Mesenchymal stem cell (in vitro differentiated cells and primary cell): ENCODE results near the gene PRPF40B.

Source experiments
- DNase-seq: peaks from one replicate; pipeline ENCODE4 v3.0.0-alpha.2; 2013
- H2AFZ ChIP-seq: one replicate; pipeline ENCODE4 v1.6.1; 2013; ENCODE audit warnings: low read depth, mild to moderate bottlenecking, control low read depth, inconsistent platforms, low read length, moderate library complexity
- H2AK5ac ChIP-seq: 2 replicates; pipeline ENCODE4 v1.6.1; 2013; ENCODE audit warnings: low read length, moderate library complexity, mild to moderate bottlenecking, inconsistent platforms; ENCODE audit not compliant: severe bottlenecking
- H2BK120ac ChIP-seq: one replicate; pipeline ENCODE4 v1.6.1; 2013; ENCODE audit warnings: low read depth, mild to moderate bottlenecking, inconsistent platforms, low read length, moderate library complexity
- H2BK12ac ChIP-seq, 2 experiments: one replicate each; pipeline ENCODE4 v1.6.1; 2013; ENCODE audit warnings: inconsistent platforms in 2 of 2, low read length in 2 of 2, mild to moderate bottlenecking in 2 of 2, moderate library complexity in 2 of 2, control low read depth in 1 of 2
- H2BK15ac ChIP-seq: one replicate; pipeline ENCODE4 v1.6.1; 2013; ENCODE audit warnings: mild to moderate bottlenecking, low read depth, inconsistent platforms; ENCODE audit not compliant: poor library complexity, severe bottlenecking
- H2BK5ac ChIP-seq: 2 replicates; pipeline ENCODE4 v1.6.1; 2013; ENCODE audit warnings: low read depth, mild to moderate bottlenecking, low read length, control low read depth, inconsistent platforms; ENCODE audit not compliant: poor library complexity, severe bottlenecking
- H3K14ac ChIP-seq, 2 experiments: one replicate each; pipeline ENCODE4 v1.6.1; 2013; ENCODE audit warnings: inconsistent platforms in 2 of 2, low read length in 2 of 2, control low read depth in 1 of 2, mild to moderate bottlenecking in 1 of 2, moderate library complexity in 1 of 2
- H3K18ac ChIP-seq, 2 experiments: one replicate each; pipeline ENCODE4 v1.6.1; 2013; ENCODE audit warnings: inconsistent platforms in 2 of 2, low read length in 2 of 2, control low read depth in 1 of 2, low read depth in 1 of 2, mild to moderate bottlenecking in 1 of 2
- H3K23ac ChIP-seq, 2 experiments: one replicate each; pipeline ENCODE4 v1.6.1; 2013; ENCODE audit warnings: inconsistent platforms in 2 of 2, low read length in 2 of 2, mild to moderate bottlenecking in 2 of 2, moderate library complexity in 2 of 2, control low read depth in 1 of 2
- H3K27ac ChIP-seq: 2 replicates; pipeline ENCODE4 v1.5.1; 2013; ENCODE audit warnings: mild to moderate bottlenecking, moderate library complexity, low read length, control low read depth, inconsistent platforms; ENCODE audit not compliant: poor library complexity, severe bottlenecking
- H3K27me3 ChIP-seq, 2 experiments: 2 replicates each; pipeline versions ENCODE4 v1.6.1 to v1.7.0; 2013; ENCODE audit warnings: low read length in 2 of 2, mild to moderate bottlenecking in 2 of 2, moderate library complexity in 2 of 2, control low read depth in 1 of 2, inconsistent platforms in 1 of 2; ENCODE audit not compliant: control insufficient read depth in 1 of 2, insufficient read depth in 1 of 2
- H3K36me3 ChIP-seq, 2 experiments: 2 replicates each; pipeline versions ENCODE4 v1.6.1 to v1.7.0; 2013; ENCODE audit warnings: low read length in 2 of 2, control low read depth in 1 of 2, inconsistent platforms in 1 of 2, low read depth in 1 of 2, mild to moderate bottlenecking in 1 of 2; ENCODE audit not compliant: insufficient read depth in 2 of 2, control insufficient read depth in 1 of 2
- H3K4ac ChIP-seq, 2 experiments: one replicate each; pipeline ENCODE4 v1.6.1; 2013; ENCODE audit warnings: inconsistent platforms in 2 of 2, low read length in 2 of 2, mild to moderate bottlenecking in 2 of 2, moderate library complexity in 2 of 2, control low read depth in 1 of 2, low read depth in 1 of 2
- H3K4me1 ChIP-seq: 2 replicates; pipeline ENCODE4 v1.6.1; 2013; ENCODE audit warnings: low read depth, low read length, control low read depth; ENCODE audit not compliant: control insufficient read depth, insufficient read depth
- H3K4me2 ChIP-seq: 2 replicates; pipeline ENCODE4 v1.6.1; 2013; ENCODE audit warnings: low read length, mild to moderate bottlenecking, inconsistent platforms; ENCODE audit not compliant: poor library complexity, severe bottlenecking
- H3K4me3 ChIP-seq, 2 experiments: 2 replicates each; pipeline versions ENCODE4 v1.5.1 to v1.7.0; 2013; ENCODE audit warnings: low read length in 2 of 2, mild to moderate bottlenecking in 2 of 2, control low read depth in 1 of 2, low read depth in 1 of 2; ENCODE audit not compliant: insufficient read depth in 1 of 2
- H3K79me1 ChIP-seq: replicated peaks from 2 replicates; pipeline ENCODE4 v1.6.1; 2013; ENCODE audit warnings: mild to moderate bottlenecking, control low read depth, low read length, inconsistent platforms; ENCODE audit not compliant: poor library complexity, severe bottlenecking
- H3K9ac ChIP-seq: 2 replicates; pipeline ENCODE4 v1.7.0; 2013; ENCODE audit warnings: mild to moderate bottlenecking, low read length, moderate library complexity
- H3K9me3 ChIP-seq: 2 replicates; pipeline ENCODE4 v1.7.0; 2013; ENCODE audit warnings: mild to moderate bottlenecking, low read length; ENCODE audit not compliant: control insufficient read depth
- H4K8ac ChIP-seq: one replicate; pipeline ENCODE4 v1.6.1; 2013; ENCODE audit warnings: inconsistent platforms, mild to moderate bottlenecking, low read length, moderate library complexity
- H4K91ac ChIP-seq: one replicate; pipeline ENCODE4 v1.6.1; 2013; ENCODE audit warnings: mild to moderate bottlenecking, low read length, inconsistent platforms
- WGBS: methylation state at CpG from one replicate; pipeline ENCODE4 v1.1.7; 2013; ENCODE audit warnings: mixed read lengths; 5-methylcytosine and 5-hydroxymethylcytosine counted together

Gene PRPF40B

GRCh38 chr12:49666176-49666575 lies 42.8 kb downstream of the PRPF40B start:
- H2AFZ ChIP-seq = no peak overlapping the region
- no peak overlapping the region for H4K8ac ChIP-seq
- no peak overlapping the region for H2BK12ac ChIP-seq
- H3K9me3 ChIP-seq = no peaks in the 10 kb centered on the region
- no peak overlapping the region for H2BK15ac ChIP-seq
- H3K4me3 ChIP-seq = no peak overlapping the region
- H3K36me3 ChIP-seq = peaks cover 7 to 12% of the 10 kb centered on the region in 2 experiments
- H3K27ac ChIP-seq = no peak overlapping the region
- WGBS = 98% methylated on average over 4 of the region's 4 CpGs
- H3K18ac ChIP-seq = no peak overlapping the region
- H3K27me3 ChIP-seq = no peaks in the 10 kb centered on the region
- DNase-seq = no peak
- no peak overlapping the region for H2AK5ac ChIP-seq
- H3K14ac ChIP-seq = no peak overlapping the region
- H3K23ac ChIP-seq = no peak overlapping the region
- no peak overlapping the region for H3K4ac ChIP-seq
- no peak overlapping the region for H2BK5ac ChIP-seq
- H3K79me1 ChIP-seq = peaks cover 42% of the 10 kb centered on the region
- H3K4me2 ChIP-seq = no peak overlapping the region
- H2BK120ac ChIP-seq = no peak overlapping the region
- H3K9ac ChIP-seq = no peak overlapping the region
- no peak overlapping the region for H4K91ac ChIP-seq
- H3K4me1 ChIP-seq = peaks cover 19% of the 10 kb centered on the region

DNA sequence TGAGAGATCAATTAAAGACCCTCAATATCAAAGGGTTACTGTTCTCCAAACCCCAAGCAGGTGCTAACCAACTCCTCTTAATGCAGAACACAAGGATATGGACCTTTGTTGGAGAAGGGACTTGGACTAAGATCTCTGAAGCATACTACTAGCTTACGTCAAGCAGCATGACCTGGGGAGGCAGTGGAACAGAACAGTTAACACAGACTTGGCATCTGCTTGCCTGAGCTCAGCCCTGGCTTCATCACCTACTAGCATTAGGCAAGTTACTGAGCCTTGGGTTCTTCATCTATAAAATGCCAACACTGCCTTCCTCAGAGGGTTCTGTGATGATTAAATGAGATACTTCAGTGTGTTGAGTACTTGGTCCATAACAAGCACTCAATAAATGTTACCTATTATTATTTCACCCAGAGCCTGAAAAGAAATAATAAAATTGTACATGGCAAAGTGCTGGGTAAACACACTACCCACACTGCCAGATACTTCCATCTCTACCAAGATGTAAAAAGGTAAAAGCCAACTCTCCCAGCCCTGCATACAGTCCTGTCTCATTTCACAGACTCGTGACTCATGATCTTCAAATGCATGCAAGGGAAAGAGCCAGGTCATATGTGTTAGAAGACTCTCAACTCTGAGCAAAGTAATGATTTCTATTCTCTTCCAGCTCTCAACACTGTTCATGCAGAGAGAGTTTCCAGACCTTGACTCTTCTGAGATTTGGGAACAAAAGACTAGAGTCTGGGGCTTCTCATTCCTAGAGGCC lies 44.1 kb downstream of the PRPF40B start:
- peak overlapping the region in 1 of 2 experiments; percentile 59 for H2BK12ac ChIP-seq
- H3K18ac ChIP-seq = peak overlapping the region in 1 of 2 experiments; percentile 37
- 69% methylated on average over 2 of the region's 2 CpGs for WGBS
- peak overlapping the region in 1 of 2 experiments; percentile 57 for H3K4ac ChIP-seq
- H2BK5ac ChIP-seq = no peak overlapping the region
- H3K4me2 ChIP-seq = no peak overlapping the region
- no peak overlapping the region for H4K8ac ChIP-seq
- H2BK120ac ChIP-seq = no peak overlapping the region
- no peak overlapping the region for H2BK15ac ChIP-seq
- H3K23ac ChIP-seq = no peak overlapping the region
- H3K14ac ChIP-seq = no peak overlapping the region
- H3K4me1 ChIP-seq = peaks cover 24% of the 10 kb centered on the region
- no peaks in the 10 kb centered on the region for H3K9me3 ChIP-seq
- no peaks in the 10 kb centered on the region for H3K27me3 ChIP-seq
- no peak overlapping the region for H3K4me3 ChIP-seq
- H2AFZ ChIP-seq = no peak overlapping the region
- no peak overlapping the region for H3K9ac ChIP-seq
- DNase-seq = peak; percentile 72
- peaks cover 0 to 6% of the 10 kb centered on the region in 2 experiments for H3K36me3 ChIP-seq
- no peak overlapping the region for H4K91ac ChIP-seq
- H3K79me1 ChIP-seq = peaks cover 46% of the 10 kb centered on the region
- no peak overlapping the region for H2AK5ac ChIP-seq
- H3K27ac ChIP-seq = no peak overlapping the region

DNA sequence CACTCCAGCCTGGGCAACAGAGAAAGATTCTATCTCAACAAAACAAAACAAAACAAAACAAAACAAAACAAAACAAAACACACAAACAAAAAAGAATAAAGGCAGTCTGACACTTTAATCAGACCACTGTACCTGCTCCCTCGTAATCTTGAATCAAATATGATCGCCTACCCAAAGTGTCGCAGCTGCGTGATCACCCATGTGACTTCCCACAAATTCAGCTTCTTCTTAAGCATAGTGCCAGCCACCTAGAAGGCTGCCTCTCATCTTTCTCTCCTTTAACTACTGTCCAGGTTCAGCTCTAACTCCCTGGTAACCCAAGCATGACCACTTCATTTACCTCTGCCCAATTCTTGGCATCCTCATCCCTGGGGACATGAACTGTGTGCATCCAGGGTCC lies 46.4 kb downstream of the PRPF40B start:
- Histone ChIP-seq H2BK15ac (no peak overlapping the region), H3K14ac (no peak overlapping the region), H3K4ac (no peak overlapping the region), H2AK5ac (no peak overlapping the region), H3K9ac (no peak overlapping the region), H3K9me3 (no peaks in the 10 kb centered on the region), H3K4me3 (no peak overlapping the region), H3K4me1 (peaks cover 26% of the 10 kb centered on the region), H2AFZ (no peak overlapping the region), H2BK120ac (no peak overlapping the region), H3K23ac (no peak overlapping the region), H2BK12ac (no peak overlapping the region), H3K36me3 (peaks cover 0 to 6% of the 10 kb centered on the region in 2 experiments), H4K91ac (no peak overlapping the region), H3K27me3 (no peaks in the 10 kb centered on the region), H3K79me1 (peaks cover 50% of the 10 kb centered on the region), H3K18ac (peak overlapping the region in 1 of 2 experiments; percentile 35), H3K27ac (no peak overlapping the region), H2BK5ac (no peak overlapping the region), H4K8ac (no peak overlapping the region), H3K4me2 (no peak overlapping the region)
- WGBS = 97% methylated on average over 4 of the region's 4 CpGs
- DNase-seq = no peak

DNA sequence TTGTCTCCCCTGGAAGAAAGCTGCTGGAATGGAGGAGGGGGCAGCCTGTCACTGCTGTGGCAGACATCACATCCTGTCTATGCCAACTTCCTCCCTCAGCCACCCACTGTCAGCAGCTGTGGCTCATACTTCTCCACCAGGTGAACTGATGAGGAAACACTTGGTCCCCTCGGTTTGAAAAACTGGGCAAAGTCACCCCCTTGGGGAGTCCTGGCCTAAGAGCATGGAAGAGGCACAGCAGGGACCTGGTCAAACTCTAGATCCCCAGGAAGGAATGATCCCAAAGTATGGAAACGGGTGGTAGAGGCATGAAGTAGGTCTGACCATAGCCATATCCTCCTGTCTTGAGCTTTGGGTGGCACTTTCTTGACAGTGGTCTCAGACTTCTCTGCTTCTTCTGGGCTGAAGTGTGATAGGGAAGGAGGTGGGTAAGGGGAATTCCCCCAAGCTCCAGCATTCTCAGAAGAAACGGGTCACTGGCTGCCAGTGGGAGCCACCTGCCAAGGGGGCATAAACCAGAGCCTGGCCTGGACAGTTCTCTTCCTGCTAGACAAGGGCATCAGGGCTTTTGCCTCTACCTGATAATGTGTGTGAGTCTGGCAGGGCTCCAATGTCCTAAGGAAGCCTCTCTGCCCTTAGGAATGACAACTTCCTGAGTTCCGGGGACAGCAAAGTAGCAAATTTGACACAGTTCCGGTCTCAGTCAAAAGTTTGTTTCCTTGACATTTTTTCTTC lies 47.8 kb downstream of the PRPF40B start:
- H3K9me3 ChIP-seq = no peaks in the 10 kb centered on the region
- peak overlapping the region; percentile 16 to 29 for H3K18ac ChIP-seq
- H3K4me1 ChIP-seq = peaks cover 25% of the 10 kb centered on the region
- H3K36me3 ChIP-seq = no peaks in the 10 kb centered on the region
- peak overlapping the region; percentile 2 to 75 for H2BK12ac ChIP-seq
- H3K27ac ChIP-seq = no peak overlapping the region
- H2AFZ ChIP-seq = no peak overlapping the region
- H3K27me3 ChIP-seq = no peaks in the 10 kb centered on the region
- no peak overlapping the region for H2BK5ac ChIP-seq
- no peak overlapping the region for H3K4me3 ChIP-seq
- H3K79me1 ChIP-seq = peaks cover 47% of the 10 kb centered on the region
- H2AK5ac ChIP-seq = no peak overlapping the region
- no peak overlapping the region for H3K9ac ChIP-seq
- peak overlapping the region; percentile 23 for H4K8ac ChIP-seq
- H3K4me2 ChIP-seq = no peak overlapping the region
- no peak for DNase-seq
- 85% methylated on average over 5 of the region's 5 CpGs for WGBS
- peak overlapping the region in 1 of 2 experiments; percentile 35 for H3K4ac ChIP-seq
- no peak overlapping the region for H3K14ac ChIP-seq
- peak overlapping the region; percentile 53 for H2BK15ac ChIP-seq
- H4K91ac ChIP-seq = peak overlapping the region; percentile 58
- H3K23ac ChIP-seq = peak overlapping the region in 1 of 2 experiments; percentile 57
- H2BK120ac ChIP-seq = no peak overlapping the region
